Measurements from ENCODE around the gene PARD3. TPM values are rescaled to one million over a fixed set of nuclear protein-coding genes. Genes with fewer than 3 reads are reported as not detected.

Gene PARD3
- total RNA-seq, 1 experiment from 2014 or later: 46.3 TPM

- no peak overlapping the region for H3K4me2 ChIP-seq (ENCODE audit: low read length)
- H3K27me3 ChIP-seq (ENCODE audit: insufficient read depth, low read length): no peaks in the 10 kb centered on the region
- no peak overlapping the region for H2AFZ ChIP-seq (ENCODE audit: low read depth, low read length, poor library complexity, severe bottlenecking)
- H3K9ac ChIP-seq (ENCODE audit: low read length): no peak overlapping the region
- no peaks in the 10 kb centered on the region for H3K79me2 ChIP-seq (ENCODE audit: insufficient read depth, low read length)
- TF ChIP-seq EZH2phosphoT487 (IDR thresholded peaks at IDR 0.05; ENCODE audit: borderline replicate concordance): no peak
- no peak for TF ChIP-seq POLR2AphosphoS5 (IDR thresholded peaks at IDR 0.05; ENCODE audit: low read depth, low read length)
- no peak for TF ChIP-seq EZH2 (IDR thresholded peaks at IDR 0.05)
- no peak for TF ChIP-seq EGR1 (IDR thresholded peaks at IDR 0.05; ENCODE audit: low read depth)
- TF ChIP-seq REST (IDR thresholded peaks at IDR 0.05; ENCODE audit: low read depth): no peak
- no peak for TF ChIP-seq SRF (IDR thresholded peaks at IDR 0.05; ENCODE audit: low read depth)
- TF ChIP-seq ZFX (IDR thresholded peaks at IDR 0.05): no peak
- no peak for TF ChIP-seq ZNF274 (IDR thresholded peaks at IDR 0.05; ENCODE audit: low read depth, low read length)
- TF ChIP-seq CTCF (IDR thresholded peaks at IDR 0.05 in 2 of 3, conservative IDR thresholded peaks at IDR 0.05 in 1 of 3; ENCODE audit: borderline replicate concordance in 1 of 3, insufficient read depth in 1 of 3, low read depth in 2 of 3, low read length in 2 of 3): no peak
- H3K4me1 ChIP-seq (ENCODE audit: control insufficient read depth in 1 of 2, insufficient read depth in 2 of 2, low read length in 2 of 2): no peaks in the 10 kb centered on the region
- H3K9me2 ChIP-seq (ENCODE audit: insufficient read depth): no peaks in the 10 kb centered on the region
- no peaks in the 10 kb centered on the region for H4K20me1 ChIP-seq (ENCODE audit: insufficient read depth)
- no TSS peak for BruUV-seq (replicated peaks)
- no peaks in the 10 kb centered on the region for H3K9me3 ChIP-seq (ENCODE audit: control insufficient read depth in 1 of 2, insufficient read depth in 1 of 2, low read depth in 1 of 2, low read length in 2 of 2)
- intact Hi-C loops (cut with micrococcal nuclease): no loop called here
- no peak overlapping the region for H3K4me3 ChIP-seq (replicated peaks in 1 of 2; ENCODE audit: low read depth in 1 of 2, low read length in 2 of 2)
- RAD21 ChIA-PET (ENCODE audit: low non-redundant PET in 1 of 2, low total read pairs in 2 of 2, uncharacterized antibody in 2 of 2, unreplicated experiment in 2 of 2): no interaction called here
- ATAC-seq (no peak), DNase-seq (ENCODE audit: low read depth, low spot score) (no peak)
- H3K36me3 ChIP-seq (ENCODE audit: control insufficient read depth in 1 of 2, insufficient read depth in 2 of 2, low read length in 2 of 2): no peaks in the 10 kb centered on the region
- CTCF ChIA-PET: no interaction called here
- POLR2A ChIA-PET: no interaction called here
- no peak overlapping the region for H3K27ac ChIP-seq (ENCODE audit: low read depth, low read length)
Observed at GRCh38 chr10:34091635-34092195, 723.4 kb downstream of the PARD3 start.

Measured in HCT116 (cell line).